ENCODE results near the gene EID2B. TPM values are rescaled to one million over a fixed set of nuclear protein-coding genes. Genes with fewer than 3 reads are reported as not detected.

EID2B gene
- total and polyA plus RNA-seq, 2 of the 13 experiments (the other 11 are each of a cell fraction or from before 2014, with no cell fraction given): 2.5 to 3.7 TPM

GRCh38 chr19:39525205-39525604 is 7.4 kb downstream of the EID2B start:
- intact Hi-C loops (cut with micrococcal nuclease; ENCODE audit: unreplicated experiment) (no loop called here), in situ Hi-C loops (cut with HindIII; ENCODE audit: extremely low pct_ligation_motif_present, low pct_unique_long_range_greater_than_20kb) (no loop called here)
- TF ChIP-seq PAWR (CRISPR knock-in tag; IDR thresholded peaks at IDR 0.05; ENCODE audit: borderline replicate concordance) (no peak), DBP (CRISPR knock-in tag; IDR thresholded peaks at IDR 0.05; ENCODE audit: not compliant biosample characterization) (no peak), ZNF430 (CRISPR knock-in tag; IDR thresholded peaks at IDR 0.05) (no peak), ZFYVE20 (CRISPR knock-in tag; IDR thresholded peaks at IDR 0.05; ENCODE audit: borderline replicate concordance, low read depth) (no peak), HNF1B (CRISPR knock-in tag; IDR thresholded peaks at IDR 0.05) (no peak)
- Histone ChIP-seq H3K9ac (ENCODE audit: insufficient read depth, low read depth, low read length) (no peak overlapping the region), H3K4me1 (ENCODE audit: insufficient read depth, low read length) (peaks cover 23% of the 10 kb centered on the region), H4K20me1 (ENCODE audit: insufficient read depth, low read length) (no peaks in the 10 kb centered on the region), H3K27me3 (ENCODE audit: control insufficient read depth in 1 of 2, insufficient read depth in 2 of 2, low read length in 2 of 2) (no peaks in the 10 kb centered on the region), H2AFZ (ENCODE audit: low read length) (no peak overlapping the region), H3K9me3 (ENCODE audit: low read length) (no peaks in the 10 kb centered on the region), H3K4me3 (replicated peaks in 1 of 3; ENCODE audit: insufficient read depth in 1 of 3, low read depth in 2 of 3, low read length in 3 of 3) (no peak overlapping the region), H3K36me3 (replicated peaks in 1 of 2; ENCODE audit: control insufficient read depth in 1 of 2, insufficient read depth in 2 of 2, low read length in 2 of 2) (no peaks in the 10 kb centered on the region), H3K4me2 (ENCODE audit: low read depth, low read length) (no peak overlapping the region), H3K79me2 (ENCODE audit: insufficient read depth, low read length) (no peaks in the 10 kb centered on the region), H3K27ac (ENCODE audit: extremely low read length, insufficient read depth, low read length) (no peak overlapping the region)
- DNase-seq (ENCODE audit: low spot score): no peak
- FAIRE-seq: no peak
- POLR2A ChIA-PET: interaction anchor here (0.5 kb wide), 1 partner anchor 81 kb away, joined by 3 read pairs; no protein-coding TSS in a partner anchor
- no TSS peak for BruUV-seq (replicated peaks)
- WGBS (ENCODE audit: low lambda C conversion rate): 100% methylated on average over 3 of the region's 3 CpGs
- ATAC-seq: no peak
- CTCF ChIA-PET (ENCODE audit: low intra/inter-chr PET ratio, low total read pairs): no interaction called here

GRCh38 chr19:39524495-39524894 is 8.2 kb downstream of the EID2B start:
- CTCF ChIA-PET (ENCODE audit: low intra/inter-chr PET ratio, low total read pairs): no interaction called here
- no peak overlapping the region for H3K4me3 ChIP-seq (replicated peaks in 1 of 3; ENCODE audit: insufficient read depth in 1 of 3, low read depth in 2 of 3, low read length in 3 of 3)
- FAIRE-seq: no peak
- H2AFZ ChIP-seq (ENCODE audit: low read length): no peak overlapping the region
- in situ Hi-C loops (cut with HindIII; ENCODE audit: extremely low pct_ligation_motif_present, low pct_unique_long_range_greater_than_20kb): no loop called here
- intact Hi-C loops (cut with micrococcal nuclease; ENCODE audit: unreplicated experiment): no loop called here
- peak; percentile 39; the same call in 1 of the 3 replicates for ATAC-seq
- no TSS peak for BruUV-seq (replicated peaks)
- no peak overlapping the region for H3K4me2 ChIP-seq (ENCODE audit: low read depth, low read length)
- H3K4me1 ChIP-seq (ENCODE audit: insufficient read depth, low read length): peaks cover 23% of the 10 kb centered on the region
- no peaks in the 10 kb centered on the region for H3K27me3 ChIP-seq (ENCODE audit: control insufficient read depth in 1 of 2, insufficient read depth in 2 of 2, low read length in 2 of 2)
- POLR2A ChIA-PET: interaction anchor here (0.6 kb wide), 1 partner anchor 10 kb away, joined by 3 read pairs; no protein-coding TSS in a partner anchor
- no peaks in the 10 kb centered on the region for H3K9me3 ChIP-seq (ENCODE audit: low read length)
- no peaks in the 10 kb centered on the region for H3K79me2 ChIP-seq (ENCODE audit: insufficient read depth, low read length)
- WGBS (ENCODE audit: low lambda C conversion rate): 77% methylated on average over 8 of the region's 8 CpGs
- peak; percentile 50 for DNase-seq (ENCODE audit: low spot score)
- H3K27ac ChIP-seq (ENCODE audit: extremely low read length, insufficient read depth, low read length): no peak overlapping the region
- no peak overlapping the region for H3K9ac ChIP-seq (ENCODE audit: insufficient read depth, low read depth, low read length)
- H4K20me1 ChIP-seq (ENCODE audit: insufficient read depth, low read length): no peaks in the 10 kb centered on the region
- H3K36me3 ChIP-seq (replicated peaks in 1 of 2; ENCODE audit: control insufficient read depth in 1 of 2, insufficient read depth in 2 of 2, low read length in 2 of 2): no peaks in the 10 kb centered on the region
- TF ChIP-seq ZBTB37 (CRISPR knock-in tag; IDR thresholded peaks at IDR 0.05): no peak
- no peak for TF ChIP-seq FIP1L1 (IDR thresholded peaks at IDR 0.05; ENCODE audit: borderline replicate concordance, insufficient read depth, low read depth, low read length)
- no peak for TF ChIP-seq ZZZ3 (CRISPR knock-in tag; IDR thresholded peaks at IDR 0.05; ENCODE audit: borderline replicate concordance)
- no peak for TF ChIP-seq ZSCAN25 (CRISPR knock-in tag; IDR thresholded peaks at IDR 0.05)
- TF ChIP-seq ZNF644 (CRISPR knock-in tag; IDR thresholded peaks at IDR 0.05; ENCODE audit: low read depth): 0 out of 2 replicates have a peak, but pooled peaks have one; percentile 29
- TF ChIP-seq MZF1 (CRISPR knock-in tag; IDR thresholded peaks at IDR 0.05; ENCODE audit: borderline replicate concordance): no peak
- no peak for TF ChIP-seq ZFX (CRISPR knock-in tag; IDR thresholded peaks at IDR 0.05; ENCODE audit: low read depth)
- no peak for TF ChIP-seq YY1 (IDR thresholded peaks at IDR 0.05; ENCODE audit: insufficient read depth, insufficient replicate concordance, low read depth, low read length)
- TF ChIP-seq HNF4A (CRISPR knock-in tag; IDR thresholded peaks at IDR 0.05): peak; percentile 51
- TF ChIP-seq ZC3H4 (CRISPR knock-in tag; IDR thresholded peaks at IDR 0.05; ENCODE audit: borderline replicate concordance): no peak

All from HepG2 (cell line).